ENCODE results near the gene PKP4. TPM values are rescaled to one million over a fixed set of nuclear protein-coding genes. Genes with fewer than 3 reads are reported as not detected.

Gene PKP4
- total RNA-seq, 5 donors from 2014 or later (not counting 1 experiment from before 2014, with no cell fraction given), result 17.3 to 23.1 (median 20.3) TPM

GRCh38 chr2:158658396-158658795 lies 201.6 kb downstream of the PKP4 start:
- Mint-ChIP-seq H3K9me3 (no peaks in the 10 kb centered on the region), H3K36me3 (peaks cover 21% of the 10 kb centered on the region), H3K4me1 (no peaks in the 10 kb centered on the region), H3K4me3 (no peak overlapping the region), H3K27ac (no peak overlapping the region), H3K27me3 (no peaks in the 10 kb centered on the region)
- Histone ChIP-seq H3K36me3 (ENCODE audit: control insufficient read depth in 2 of 2, extremely low read depth in 1 of 2, insufficient read depth in 1 of 2, low read length in 1 of 2) (peaks cover 5 to 9% of the 10 kb centered on the region in 2 donors), H3K9me3 (no peaks in the 10 kb centered on the region), H3K27me3 (replicated peaks in 1 of 2; ENCODE audit: control insufficient read depth in 2 of 2, extremely low read depth in 1 of 2, insufficient read depth in 2 of 2, low read length in 1 of 2) (no peaks in the 10 kb centered on the region), H3K4me1 (ENCODE audit: control insufficient read depth in 1 of 2, extremely low read depth in 1 of 2, insufficient read depth in 2 of 2, low read length in 2 of 2) (no peaks in the 10 kb centered on the region), H3K27ac (ENCODE audit: low read length) (no peak overlapping the region), H3K4me3 (ENCODE audit: control insufficient read depth in 1 of 2, extremely low read depth in 1 of 2, low read length in 1 of 2) (no peak overlapping the region)
- WGBS (ENCODE audit: insufficient coverage), result no CpG with 5 or more reads among the region's 2 CpGs
- ATAC-seq (replicated peaks in 1 of 4) (no peak), DNase-seq (no peak)
- CTCF ChIA-PET, result interaction anchor here in 1 of 2 donors (0.6 kb wide), 1 partner anchor 464 kb away, joined by 4 read pairs; no protein-coding TSS in a partner anchor
- POLR2A ChIA-PET, result no interaction called here

GRCh38 chr2:158659483-158659882 lies 202.7 kb downstream of the PKP4 start:
- CTCF ChIA-PET, result no interaction called here

GRCh38 chr2:158661231-158661630 lies 204.5 kb downstream of the PKP4 start:
- no peak overlapping the region for H3K4me3 ChIP-seq (ENCODE audit: control insufficient read depth in 1 of 2, extremely low read depth in 1 of 2, low read length in 1 of 2)
- ATAC-seq (replicated peaks in 1 of 4), result no peak
- H3K36me3 ChIP-seq (ENCODE audit: control insufficient read depth in 2 of 2, extremely low read depth in 1 of 2, insufficient read depth in 1 of 2, low read length in 1 of 2), result peaks cover 5 to 11% of the 10 kb centered on the region in 2 donors
- no peaks in the 10 kb centered on the region for H3K9me3 Mint-ChIP-seq
- no peaks in the 10 kb centered on the region for H3K4me1 Mint-ChIP-seq
- no peaks in the 10 kb centered on the region for H3K4me1 ChIP-seq (ENCODE audit: control insufficient read depth in 1 of 2, extremely low read depth in 1 of 2, insufficient read depth in 2 of 2, low read length in 2 of 2)
- no peaks in the 10 kb centered on the region for H3K27me3 Mint-ChIP-seq
- ChIA-PET CTCF (interaction anchor here in 1 of 2 donors (0.5 kb wide), 1 partner anchor 79 kb away, joined by 7 read pairs; no protein-coding TSS in a partner anchor), POLR2A (no interaction called here)
- H3K9me3 ChIP-seq, result no peaks in the 10 kb centered on the region
- H3K36me3 Mint-ChIP-seq, result peaks cover 29% of the 10 kb centered on the region
- 94% methylated on average over 13 of the region's 14 CpGs for WGBS (ENCODE audit: insufficient coverage)
- H3K4me3 Mint-ChIP-seq, result no peak overlapping the region
- H3K27ac Mint-ChIP-seq, result no peak overlapping the region
- H3K27me3 ChIP-seq (replicated peaks in 1 of 2; ENCODE audit: control insufficient read depth in 2 of 2, extremely low read depth in 1 of 2, insufficient read depth in 2 of 2, low read length in 1 of 2), result no peaks in the 10 kb centered on the region
- no peak overlapping the region for H3K27ac ChIP-seq (ENCODE audit: low read length)
- no peak for DNase-seq

More at GRCh38 chr2:158659483-158659882, 202.7 kb downstream of the PKP4 start:
- H3K4me3 ChIP-seq (ENCODE audit: control insufficient read depth in 1 of 2, extremely low read depth in 1 of 2, low read length in 1 of 2), result no peak overlapping the region
- POLR2A ChIA-PET, result no interaction called here
- Mint-ChIP-seq H3K4me1 (no peaks in the 10 kb centered on the region), H3K9me3 (no peaks in the 10 kb centered on the region), H3K27me3 (no peaks in the 10 kb centered on the region), H3K27ac (no peak overlapping the region), H3K4me3 (no peak overlapping the region), H3K36me3 (peaks cover 17% of the 10 kb centered on the region)
- H3K4me1 ChIP-seq (ENCODE audit: control insufficient read depth in 1 of 2, extremely low read depth in 1 of 2, insufficient read depth in 2 of 2, low read length in 2 of 2), result no peaks in the 10 kb centered on the region
- DNase-seq (no peak), ATAC-seq (replicated peaks in 1 of 4) (no peak)
- H3K9me3 ChIP-seq, result no peaks in the 10 kb centered on the region
- no peak overlapping the region for H3K27ac ChIP-seq (ENCODE audit: low read length)
- peaks cover 5 to 11% of the 10 kb centered on the region in 2 donors for H3K36me3 ChIP-seq (ENCODE audit: control insufficient read depth in 2 of 2, extremely low read depth in 1 of 2, insufficient read depth in 1 of 2, low read length in 1 of 2)
- 92% methylated on average over 1 of the region's 1 CpG for WGBS (ENCODE audit: insufficient coverage)
- no peaks in the 10 kb centered on the region for H3K27me3 ChIP-seq (replicated peaks in 1 of 2; ENCODE audit: control insufficient read depth in 2 of 2, extremely low read depth in 1 of 2, insufficient read depth in 2 of 2, low read length in 1 of 2)

GRCh38 chr2:158662421-158662820 lies 205.7 kb downstream of the PKP4 start:
- no peak overlapping the region for H3K27ac ChIP-seq (ENCODE audit: low read length)
- WGBS (ENCODE audit: insufficient coverage), result 93% methylated on average over 6 of the region's 6 CpGs
- Mint-ChIP-seq H3K27me3 (no peaks in the 10 kb centered on the region), H3K27ac (no peak overlapping the region), H3K9me3 (no peaks in the 10 kb centered on the region), H3K36me3 (peaks cover 39% of the 10 kb centered on the region), H3K4me1 (no peaks in the 10 kb centered on the region), H3K4me3 (no peak overlapping the region)
- ChIA-PET CTCF (no interaction called here), POLR2A (no interaction called here)
- H3K9me3 ChIP-seq, result no peaks in the 10 kb centered on the region
- ATAC-seq (replicated peaks in 1 of 4), result no peak
- no peak overlapping the region for H3K4me3 ChIP-seq (ENCODE audit: control insufficient read depth in 1 of 2, extremely low read depth in 1 of 2, low read length in 1 of 2)
- H3K27me3 ChIP-seq (replicated peaks in 1 of 2; ENCODE audit: control insufficient read depth in 2 of 2, extremely low read depth in 1 of 2, insufficient read depth in 2 of 2, low read length in 1 of 2), result no peaks in the 10 kb centered on the region
- DNase-seq, result no peak
- H3K4me1 ChIP-seq (ENCODE audit: control insufficient read depth in 1 of 2, extremely low read depth in 1 of 2, insufficient read depth in 2 of 2, low read length in 2 of 2), result no peaks in the 10 kb centered on the region
- H3K36me3 ChIP-seq (ENCODE audit: control insufficient read depth in 2 of 2, extremely low read depth in 1 of 2, insufficient read depth in 1 of 2, low read length in 1 of 2), result peaks cover 5 to 11% of the 10 kb centered on the region in 2 donors

- no peaks in the 10 kb centered on the region for H3K27me3 Mint-ChIP-seq
- CTCF ChIA-PET, result no interaction called here
- ATAC-seq (replicated peaks in 1 of 4), result no peak
- peaks cover 5 to 11% of the 10 kb centered on the region in 2 donors for H3K36me3 ChIP-seq (ENCODE audit: control insufficient read depth in 2 of 2, extremely low read depth in 1 of 2, insufficient read depth in 1 of 2, low read length in 1 of 2)
- H3K4me3 Mint-ChIP-seq, result no peak overlapping the region
- H3K4me1 ChIP-seq (ENCODE audit: control insufficient read depth in 1 of 2, extremely low read depth in 1 of 2, insufficient read depth in 2 of 2, low read length in 2 of 2), result no peaks in the 10 kb centered on the region
- no peaks in the 10 kb centered on the region for H3K27me3 ChIP-seq (replicated peaks in 1 of 2; ENCODE audit: control insufficient read depth in 2 of 2, extremely low read depth in 1 of 2, insufficient read depth in 2 of 2, low read length in 1 of 2)
- 94% methylated on average over 2 of the region's 6 CpGs for WGBS (ENCODE audit: insufficient coverage)
- H3K36me3 Mint-ChIP-seq, result peaks cover 49% of the 10 kb centered on the region
- H3K27ac Mint-ChIP-seq, result no peak overlapping the region
- POLR2A ChIA-PET, result no interaction called here
- no peak overlapping the region for H3K4me3 ChIP-seq (ENCODE audit: control insufficient read depth in 1 of 2, extremely low read depth in 1 of 2, low read length in 1 of 2)
- no peak for DNase-seq
- H3K9me3 ChIP-seq, result no peaks in the 10 kb centered on the region
- no peaks in the 10 kb centered on the region for H3K9me3 Mint-ChIP-seq
- no peaks in the 10 kb centered on the region for H3K4me1 Mint-ChIP-seq
- no peak overlapping the region for H3K27ac ChIP-seq (ENCODE audit: low read length)
Observed at GRCh38 chr2:158663796-158664195, 207.0 kb downstream of the PKP4 start.

- Mint-ChIP-seq H3K27me3 (no peaks in the 10 kb centered on the region), H3K27ac (no peak overlapping the region), H3K4me1 (no peaks in the 10 kb centered on the region), H3K9me3 (no peaks in the 10 kb centered on the region), H3K36me3 (peaks cover 48% of the 10 kb centered on the region), H3K4me3 (no peak overlapping the region)
- H3K4me1 ChIP-seq (ENCODE audit: control insufficient read depth in 1 of 2, extremely low read depth in 1 of 2, insufficient read depth in 2 of 2, low read length in 2 of 2), result no peaks in the 10 kb centered on the region
- DNase-seq (no peak), ATAC-seq (replicated peaks in 1 of 4) (no peak)
- 100% methylated on average over 1 of the region's 3 CpGs for WGBS (ENCODE audit: insufficient coverage)
- H3K36me3 ChIP-seq (ENCODE audit: control insufficient read depth in 2 of 2, extremely low read depth in 1 of 2, insufficient read depth in 1 of 2, low read length in 1 of 2), result peaks cover 5 to 11% of the 10 kb centered on the region in 2 donors
- no peak overlapping the region for H3K27ac ChIP-seq (ENCODE audit: low read length)
- POLR2A ChIA-PET, result no interaction called here
- H3K9me3 ChIP-seq, result no peaks in the 10 kb centered on the region
- no peaks in the 10 kb centered on the region for H3K27me3 ChIP-seq (replicated peaks in 1 of 2; ENCODE audit: control insufficient read depth in 2 of 2, extremely low read depth in 1 of 2, insufficient read depth in 2 of 2, low read length in 1 of 2)
- CTCF ChIA-PET, result no interaction called here
- no peak overlapping the region for H3K4me3 ChIP-seq (ENCODE audit: control insufficient read depth in 1 of 2, extremely low read depth in 1 of 2, low read length in 1 of 2)
Observed at GRCh38 chr2:158664987-158665386, 208.2 kb downstream of the PKP4 start.

All from T-cell (primary cell).